GM10248 (cell line): ENCODE measurements around the gene ACVR1B.

Experiments
- CTCF ChIA-PET: fragments of 300-600 bp; sonication (Branson Sonifier 250); formaldehyde crosslinking; extraction: SDS; loops from one replicate; lab custom pipeline; 2021; ENCODE audit warnings: antibody characterized with exemption; lab: Yijun Ruan, JAX
- POLR2A ChIA-PET: fragments of 350-650 bp; sonication (Branson Sonifier 250); formaldehyde crosslinking; extraction: SDS; loops from one replicate; lab custom pipeline; 2020; ENCODE audit warnings: antibody characterized with exemption; lab: Yijun Ruan, JAX
- DNase-seq: peaks from one replicate; pipeline ENCODE4 v3.0.0; 2012; ENCODE audit errors: extremely low spot score
- CTCF ChIP-seq: IDR thresholded peaks from 2 replicates; pipeline ENCODE4 v1.5.1; 2012; ENCODE audit warnings: mild to moderate bottlenecking, low read depth; ENCODE audit errors: extremely low read depth, missing control alignments, control extremely low read depth

Gene ACVR1B

GRCh38 chr12:52006726-52007157, 55.2 kb downstream of the ACVR1B start, which contains the start of gene TAMALIN:
Gene TAMALIN (plus strand): TSS chr12:52006946. CDS start chr12:52007020, 74 bp downstream.
- CTCF ChIA-PET = interaction anchor here (0.7 to 32.6 kb wide), 5 partner anchors 13 to 115 kb away, joined by 3 to 870 read pairs (median 6); no protein-coding TSS in a partner anchor
- peak; percentile 75 for DNase-seq
- POLR2A ChIA-PET = interaction anchor here (0.9 to 1.2 kb wide), 5 partner anchors 11 to 18 kb away, joined by 3 to 9 read pairs (median 7); no protein-coding TSS in a partner anchor
- no peak for TF ChIP-seq CTCF

DNA sequence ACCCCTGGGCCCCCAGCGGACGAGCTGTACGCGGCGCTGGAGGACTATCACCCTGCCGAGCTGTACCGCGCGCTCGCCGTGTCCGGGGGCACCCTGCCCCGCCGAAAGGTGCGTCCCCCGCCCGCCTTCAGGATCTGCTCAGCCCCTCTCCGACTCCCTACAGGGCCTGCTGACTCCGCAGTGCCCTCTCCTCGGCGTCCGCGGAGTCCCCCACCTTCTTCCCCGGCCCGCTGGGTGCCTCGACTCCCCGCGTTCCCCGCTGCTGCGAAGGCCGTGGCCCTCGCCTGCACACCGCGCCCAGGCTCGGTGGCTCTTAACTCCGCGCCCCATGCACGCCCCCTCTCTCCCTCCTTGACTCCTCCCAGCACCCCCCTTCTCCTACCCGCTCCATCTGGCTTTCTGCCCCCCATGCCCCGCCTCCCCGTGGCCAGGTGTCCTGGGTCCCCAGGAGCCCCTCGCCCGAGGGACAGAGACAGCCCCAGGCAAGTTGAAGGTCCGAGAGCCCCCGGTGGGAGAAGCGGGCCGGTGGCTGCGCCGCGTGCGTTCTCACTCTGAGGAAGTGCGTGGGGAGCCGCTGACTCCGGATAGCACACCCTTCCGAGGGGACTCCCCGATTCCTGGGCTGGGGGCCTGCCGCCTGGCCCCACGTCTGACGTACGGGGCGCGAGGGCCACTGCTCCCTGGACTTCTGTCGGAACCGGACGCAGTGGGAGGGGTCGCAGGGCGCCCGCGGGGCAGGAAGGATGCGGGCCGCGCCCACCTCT, 55.8 kb downstream of the ACVR1B start:
- POLR2A ChIA-PET = interaction anchor here (0.9 to 1.2 kb wide), 4 partner anchors 10 to 18 kb away, joined by 3 to 9 read pairs (median 8); no protein-coding TSS in a partner anchor
- CTCF ChIA-PET = interaction anchor here (1.3 to 32.6 kb wide), 4 partner anchors 14 to 114 kb away, joined by 5 to 870 read pairs (median 44); no protein-coding TSS in a partner anchor

GRCh38 chr12:52007982-52008510, 56.5 kb downstream of the ACVR1B start:
- no peak for DNase-seq
- POLR2A ChIA-PET = interaction anchor here (0.6 kb wide), 1 partner anchor 940 kb away, joined by 9 read pairs; no protein-coding TSS in a partner anchor
- CTCF ChIA-PET = interaction anchor here (6.9 to 32.6 kb wide), 2 partner anchors 14 to 15 kb away, joined by 83 to 870 read pairs; no protein-coding TSS in a partner anchor
- TF ChIP-seq CTCF = no peak

More for the DNA sequence above, 55.8 kb downstream of the ACVR1B start:
- peak; percentile 64 for DNase-seq
- TF ChIP-seq CTCF = no peak

DNA sequence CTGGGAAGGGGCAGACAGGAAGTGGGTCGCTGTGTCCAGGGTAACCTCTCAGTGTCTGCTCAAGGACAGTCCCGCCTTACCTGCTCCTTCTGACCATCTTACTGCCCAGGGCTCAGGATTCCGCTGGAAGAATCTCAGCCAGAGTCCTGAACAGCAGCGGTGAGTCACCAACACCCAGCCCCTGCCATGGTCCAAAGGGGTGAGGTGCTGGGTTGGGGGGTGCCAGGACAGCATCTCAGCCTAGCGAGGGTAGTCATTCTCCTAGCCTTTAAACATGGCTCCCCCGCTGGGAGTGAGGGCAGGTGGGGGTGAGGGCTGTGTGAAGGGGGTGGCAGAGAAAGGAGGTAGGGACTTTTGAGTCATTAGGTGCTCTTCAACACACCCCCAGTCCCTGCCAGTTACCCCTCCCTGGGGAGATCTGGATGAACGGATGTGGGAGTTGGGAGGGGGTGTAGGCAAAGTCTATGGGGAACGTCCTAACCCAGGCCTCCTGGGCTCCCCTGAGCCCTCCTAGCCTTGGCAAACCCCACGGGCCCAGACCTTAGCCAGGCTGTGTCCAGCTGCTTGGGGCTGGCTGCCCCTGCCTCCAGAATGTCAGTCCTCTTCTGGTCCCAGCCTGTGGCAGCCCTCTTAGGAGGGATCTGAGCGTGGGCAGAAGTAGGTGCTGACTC, 57.7 kb downstream of the ACVR1B start:
- no peak for TF ChIP-seq CTCF
- no peak for DNase-seq
- CTCF ChIA-PET = interaction anchor here (1.0 to 32.6 kb wide), 4 partner anchors 13 to 86 kb away, joined by 3 to 870 read pairs (median 6); no protein-coding TSS in a partner anchor
- POLR2A ChIA-PET = interaction anchor here (0.6 kb wide), 1 partner anchor 14 kb away, joined by 5 read pairs; no protein-coding TSS in a partner anchor

- ChIA-PET POLR2A (interaction anchor here (0.6 kb wide), 1 partner anchor 13 kb away, joined by 5 read pairs; no protein-coding TSS in a partner anchor), CTCF (interaction anchor here (0.7 to 32.6 kb wide), 5 partner anchors 12 to 106 kb away, joined by 3 to 870 read pairs (median 4); no protein-coding TSS in a partner anchor)
- DNase-seq = no peak
Observed at GRCh38 chr12:52010152-52010622, 58.7 kb downstream of the ACVR1B start.

More at GRCh38 chr12:52010152-52010622, 58.7 kb downstream of the ACVR1B start:
- no peak for TF ChIP-seq CTCF
